Transverse colon (tissue), 4 donors: Measurements from ENCODE around the gene CNGA2.

Experiments used
- CTCF ChIP-seq, 5 experiments: fragments of 200-600 bp in 3 of 5; fragments of 450-650 bp in 2 of 5; sonication (generic) in 3 of 5; IDR thresholded peaks; 1 replicate in 2 of 5; 2 replicates in 3 of 5; pipeline ENCODE4 v1.5.1; 2016 to 2017; ENCODE audit warnings: antibody characterized with exemption in 5 of 5, inconsistent platforms in 3 of 5, mild to moderate bottlenecking in 2 of 5, moderate library complexity in 1 of 5
- POLR2AphosphoS5 ChIP-seq, 3 donors: sonication (generic); formaldehyde crosslinking; IDR thresholded peaks; one replicate each; pipeline ENCODE4 v1.6.1; 2016; ENCODE audit warnings: antibody characterized with exemption in 3 of 3

GRCh38 chrX:151701071-151701470, 33.5 kb upstream of the CNGA2 start:
- TF ChIP-seq POLR2AphosphoS5 (IDR thresholded peaks at IDR 0.05) (no peak), CTCF (IDR thresholded peaks at IDR 0.05) (no peak)
